Sigmoid colon (tissue), 7 donors: ENCODE results near the gene COL6A5. TPM values are rescaled to one million over a fixed set of nuclear protein-coding genes. Genes with fewer than 3 reads are reported as not detected.

Experiments used
- DNase-seq: peaks from one replicate; pipeline ENCODE4 v3.0.0-alpha.2; 2019
- H3K27ac ChIP-seq, 4 donors: fragments of 200-600 bp; sonication (generic); one replicate each; pipeline ENCODE4 v1.5.1; 2016 to 2019; ENCODE audit warnings: mild to moderate bottlenecking in 1 of 4
- H3K27me3 ChIP-seq, 3 donors: fragments of 200-600 bp; sonication (generic); one replicate each; pipeline ENCODE4 v1.5.1; 2019; ENCODE audit warnings: mild to moderate bottlenecking in 1 of 3
- H3K36me3 ChIP-seq, 4 donors: fragments of 200-600 bp; sonication (generic); one replicate each; pipeline ENCODE4 v1.5.1; 2016 to 2019
- H3K4me1 ChIP-seq, 4 donors: fragments of 200-600 bp; sonication (generic); one replicate each; pipeline ENCODE4 v1.5.1; 2017 to 2019
- H3K4me3 ChIP-seq, 4 donors: fragments of 200-600 bp; sonication (generic); one replicate each; pipeline ENCODE4 v1.5.1; 2017 to 2019; ENCODE audit warnings: mild to moderate bottlenecking in 2 of 4, moderate library complexity in 1 of 4
- H3K9me3 ChIP-seq, 4 donors: fragments of 200-600 bp in 3 of 4; sonication (generic) in 3 of 4; one replicate each; pipeline versions ENCODE4 v1.5.1 to v1.6.1; 2013 to 2019
- CTCF ChIP-seq, 4 experiments: fragments of 450-650 bp in 3 of 4; fragments of 200-600 bp in 1 of 4; IDR thresholded peaks; one replicate each; pipeline ENCODE4 v1.5.1; 2016 to 2019; ENCODE audit warnings: antibody characterized with exemption in 4 of 4, mild to moderate bottlenecking in 3 of 4, moderate library complexity in 2 of 4
- EP300 ChIP-seq, 4 donors: sonication (generic); formaldehyde crosslinking; IDR thresholded peaks; one replicate each; pipeline ENCODE4 v1.6.1; 2017; ENCODE audit warnings: antibody characterized with exemption in 4 of 4
- POLR2A ChIP-seq, 2 donors: fragments of 450-650 bp; IDR thresholded peaks; one replicate each; pipeline ENCODE4 v1.6.1; 2016; ENCODE audit warnings: antibody characterized with exemption in 2 of 2, mild to moderate bottlenecking in 2 of 2, moderate library complexity in 2 of 2
- POLR2AphosphoS5 ChIP-seq, 4 donors: sonication (generic); formaldehyde crosslinking; IDR thresholded peaks; one replicate each; pipeline ENCODE4 v1.6.1; 2017; ENCODE audit warnings: antibody characterized with exemption in 4 of 4
- WGBS, 2 donors: extraction: QIAGEN DNeasy Blood & Tissue Kit; methylation state at CpG; one replicate each; pipeline ENCODE4 v1.1.7; 2013; 5-methylcytosine and 5-hydroxymethylcytosine counted together
- intact Hi-C: fragments of 100-400 bp; cut with DNase I; formaldehyde crosslinking; loops from one replicate; pipeline ENCODE4 v1.15.1; 2023
- polyA plus RNA-seq, 3 donors: library from polyadenylated mRNA; stranded (reverse); fragments of 200-250 nt; gene quantifications; one replicate each; pipeline ENCODE4 v1.2.3, GENCODE V29; 2013
- total RNA-seq, 4 donors: library from RNA; depleted of rRNA; stranded (reverse); fragments of >200 nt; gene quantifications; one replicate each; pipeline ENCODE4 v1.1.0, GENCODE V29; 2016
- donor health status: healthy with polysubstance abuse.
- donor health status: Bipolar disorder and iron deficiency.
- donor health status: healthy.

Gene COL6A5
- total and polyA plus RNA-seq, 7 donors, result 0.09 TPM; not detected in 6

DNA sequence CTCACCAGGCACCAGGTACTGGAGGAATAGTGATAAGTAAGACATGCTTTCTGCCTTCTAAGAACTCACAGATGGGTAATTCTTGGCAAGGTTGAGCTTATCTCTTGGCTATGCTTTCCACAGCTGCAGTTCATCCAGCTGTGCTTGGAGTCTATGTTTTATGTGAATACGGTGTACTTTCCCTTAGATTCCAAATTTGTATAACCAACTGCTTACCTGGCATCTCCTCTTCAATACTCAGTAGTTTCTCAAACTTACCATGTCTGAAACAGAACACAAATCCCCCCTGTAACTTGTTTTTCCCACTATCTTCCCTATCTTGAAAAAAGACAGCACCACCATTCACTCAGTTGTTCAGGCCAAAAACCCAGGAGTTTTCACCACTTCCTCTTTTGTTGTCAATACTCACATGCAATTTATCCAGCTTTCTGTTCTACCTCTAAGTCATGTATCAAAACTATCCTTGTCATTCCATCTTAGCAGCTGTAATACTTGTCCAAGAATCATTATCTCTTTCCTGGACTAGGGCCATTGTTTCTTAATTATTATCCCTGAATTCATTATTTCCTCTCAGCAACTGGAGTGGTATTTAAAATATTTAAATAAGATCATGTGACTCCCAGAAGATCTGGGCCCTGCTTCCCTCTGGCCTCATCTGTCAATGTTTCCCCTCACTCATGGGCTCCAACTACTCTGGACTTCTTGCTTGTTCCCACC, 32.6 kb downstream of the COL6A5 start:
- no peak for TF ChIP-seq CTCF (IDR thresholded peaks at IDR 0.05)
- no peak for TF ChIP-seq POLR2AphosphoS5 (IDR thresholded peaks at IDR 0.05)
- H3K4me1 ChIP-seq, result no peaks in the 10 kb centered on the region
- H3K4me3 ChIP-seq, result no peak overlapping the region
- H3K27me3 ChIP-seq, result no peaks in the 10 kb centered on the region
- no peaks in the 10 kb centered on the region for H3K9me3 ChIP-seq
- WGBS, 2 donors, result 81 to 82% methylated on average over 1 of the region's 1 CpG
- H3K27ac ChIP-seq, result no peak overlapping the region
- H3K36me3 ChIP-seq, result no peaks in the 10 kb centered on the region
- intact Hi-C loops, result no loop called here
- DNase-seq, result no peak

DNA sequence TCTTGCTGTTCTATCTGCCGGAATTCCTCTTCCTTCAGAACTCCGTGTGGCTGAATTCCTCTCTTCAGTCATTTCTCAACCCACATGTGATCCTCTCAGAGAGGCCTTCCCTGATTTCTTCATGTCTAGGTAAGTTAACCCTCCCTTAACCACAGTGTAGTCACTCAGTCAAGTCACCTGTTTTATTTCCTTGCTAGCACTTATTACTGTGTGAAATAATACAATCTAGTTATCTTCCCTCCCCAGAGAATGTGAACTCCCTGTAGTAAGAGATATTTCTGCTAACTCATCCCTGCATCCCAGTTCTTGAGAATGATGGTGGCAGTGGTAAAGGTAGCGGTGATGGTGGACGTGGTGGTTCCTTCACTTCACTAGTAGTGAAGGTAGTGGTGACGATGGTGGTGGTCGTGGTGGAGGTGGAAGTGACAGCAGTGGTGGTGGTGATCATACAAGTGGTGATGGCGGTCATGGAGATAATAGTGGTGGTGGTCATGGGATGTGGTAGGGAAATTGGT, 33.3 kb downstream of the COL6A5 start:
- H3K4me3 ChIP-seq, result no peak overlapping the region
- WGBS, 2 donors, result 86 to 89% methylated on average over 7 of the region's 7 CpGs
- no peaks in the 10 kb centered on the region for H3K4me1 ChIP-seq
- H3K9me3 ChIP-seq, result no peaks in the 10 kb centered on the region
- no peaks in the 10 kb centered on the region for H3K27me3 ChIP-seq
- intact Hi-C loops, result no loop called here
- no peak for DNase-seq
- H3K27ac ChIP-seq, result no peak overlapping the region
- H3K36me3 ChIP-seq, result no peaks in the 10 kb centered on the region
- no peak for TF ChIP-seq EP300 (IDR thresholded peaks at IDR 0.05)

DNA sequence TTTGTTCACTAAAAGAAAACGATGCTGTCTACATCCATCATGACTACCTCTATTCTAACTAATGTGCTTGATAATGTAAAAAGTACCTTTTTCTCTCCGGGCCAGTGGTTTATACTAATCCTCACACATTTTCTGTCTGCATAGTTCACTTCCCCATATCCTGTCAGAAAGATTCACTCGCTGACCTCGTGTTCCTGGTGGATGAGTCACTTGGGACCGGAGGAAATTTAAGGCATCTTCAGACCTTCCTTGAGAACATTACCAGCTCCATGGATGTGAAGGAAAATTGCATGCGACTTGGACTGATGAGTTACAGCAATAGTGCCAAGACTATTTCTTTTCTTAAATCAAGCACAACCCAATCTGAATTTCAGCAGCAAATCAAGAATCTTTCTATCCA, 33.8 kb downstream of the COL6A5 start:
- H3K36me3 ChIP-seq, result no peaks in the 10 kb centered on the region
- WGBS, 2 donors, result 87 to 90% methylated on average over 6 of the region's 6 CpGs
- H3K27ac ChIP-seq, result no peak overlapping the region
- no peak for DNase-seq
- H3K4me3 ChIP-seq, result no peak overlapping the region
- H3K27me3 ChIP-seq, result no peaks in the 10 kb centered on the region
- no peaks in the 10 kb centered on the region for H3K9me3 ChIP-seq
- TF ChIP-seq EP300 (IDR thresholded peaks at IDR 0.05) (no peak), CTCF (IDR thresholded peaks at IDR 0.05) (no peak), POLR2A (IDR thresholded peaks at IDR 0.05) (no peak), POLR2AphosphoS5 (IDR thresholded peaks at IDR 0.05) (no peak)
- intact Hi-C loops, result no loop called here
- H3K4me1 ChIP-seq, result no peaks in the 10 kb centered on the region

DNA sequence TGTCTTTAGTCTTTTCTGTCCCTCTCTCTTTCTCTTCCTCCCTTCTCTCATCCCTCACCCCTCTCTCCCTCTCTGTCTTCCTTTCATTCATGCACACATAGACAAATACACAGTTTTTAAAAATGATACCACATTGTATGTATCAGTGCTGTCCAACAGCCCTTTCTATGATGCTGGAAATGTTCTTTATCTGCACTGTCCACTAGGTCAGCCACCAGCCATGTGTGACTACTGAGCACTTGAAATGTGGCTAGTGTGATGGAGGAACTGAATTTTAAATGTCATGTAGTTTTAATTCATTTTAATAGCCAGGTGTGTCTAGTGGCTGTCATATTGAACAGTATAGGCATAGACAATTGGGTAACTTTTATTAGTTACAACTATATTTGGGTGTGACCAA, 34.9 kb downstream of the COL6A5 start:
- no peaks in the 10 kb centered on the region for H3K27me3 ChIP-seq
- no peak overlapping the region for H3K4me3 ChIP-seq
- H3K36me3 ChIP-seq, result no peaks in the 10 kb centered on the region
- no peaks in the 10 kb centered on the region for H3K9me3 ChIP-seq
- no peaks in the 10 kb centered on the region for H3K4me1 ChIP-seq
- intact Hi-C loops, result no loop called here
- TF ChIP-seq POLR2A (IDR thresholded peaks at IDR 0.05), result no peak
- TF ChIP-seq POLR2AphosphoS5 (IDR thresholded peaks at IDR 0.05), result no peak
- H3K27ac ChIP-seq, result no peak overlapping the region
- no peak for DNase-seq

DNA sequence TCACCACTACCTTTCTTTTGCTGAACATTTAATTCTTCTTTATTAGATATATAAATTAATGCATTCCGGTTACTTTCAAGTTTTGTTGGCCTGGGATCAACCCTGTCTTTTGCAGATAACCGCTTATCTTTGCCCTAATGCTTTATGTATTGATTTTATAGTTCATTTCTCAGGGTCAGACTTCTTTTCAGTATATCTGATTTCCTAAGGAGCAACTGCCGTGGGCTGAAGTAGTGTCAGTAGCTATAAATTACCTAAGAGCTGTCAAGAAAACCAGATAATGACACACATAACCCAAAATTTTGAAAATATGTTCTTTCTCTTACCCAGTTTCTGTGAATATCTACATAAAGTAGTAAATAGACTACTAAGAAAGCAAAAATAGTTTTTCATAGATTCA, 38.0 kb downstream of the COL6A5 start:
- no peaks in the 10 kb centered on the region for H3K36me3 ChIP-seq
- 66 to 74% methylated on average over 3 of the region's 3 CpGs for WGBS, 2 donors
- no peak overlapping the region for H3K27ac ChIP-seq
- no peaks in the 10 kb centered on the region for H3K4me1 ChIP-seq
- no peaks in the 10 kb centered on the region for H3K27me3 ChIP-seq
- no peaks in the 10 kb centered on the region for H3K9me3 ChIP-seq
- no peak for DNase-seq
- no peak overlapping the region for H3K4me3 ChIP-seq
- TF ChIP-seq POLR2AphosphoS5 (IDR thresholded peaks at IDR 0.05) (no peak), EP300 (IDR thresholded peaks at IDR 0.05) (no peak), POLR2A (IDR thresholded peaks at IDR 0.05) (no peak), CTCF (IDR thresholded peaks at IDR 0.05) (no peak)
- intact Hi-C loops, result no loop called here

GRCh38 chr3:130384476-130385025, 39.1 kb downstream of the COL6A5 start:
- Histone ChIP-seq H3K4me3 (no peak overlapping the region), H3K9me3 (no peaks in the 10 kb centered on the region), H3K27ac (no peak overlapping the region), H3K27me3 (no peaks in the 10 kb centered on the region), H3K36me3 (no peaks in the 10 kb centered on the region), H3K4me1 (no peaks in the 10 kb centered on the region)
- TF ChIP-seq EP300 (IDR thresholded peaks at IDR 0.05) (no peak), CTCF (IDR thresholded peaks at IDR 0.05) (no peak), POLR2A (IDR thresholded peaks at IDR 0.05) (no peak), POLR2AphosphoS5 (IDR thresholded peaks at IDR 0.05) (no peak)
- DNase-seq, result no peak
- WGBS, 2 donors, result 47 to 68% methylated on average over 3 of the region's 3 CpGs
- intact Hi-C loops, result no loop called here
